Activated CD8-positive, alpha-beta memory T cell treated with anti-CD3 and anti-CD28 coated beads, Interleukin-2, amount 10 ng/mL, durations not matched to agents 7 days and 5 days (primary cell): ENCODE measurements around the gene ITGA7. TPM values are rescaled to one million over a fixed set of nuclear protein-coding genes. Genes with fewer than 3 reads are reported as not detected.

Experiments used
- ATAC-seq: fragments of 150-1000 bp; cut with Tn5 transposase; one replicate; pipeline ENCODE4 v1.10.0; 2021; ENCODE audit warnings: moderate library complexity
- CTCF ChIA-PET: fragments of 350-600 bp; sonication (Branson Sonifier 250); formaldehyde crosslinking; loops from one replicate; lab custom pipeline; 2021; ENCODE audit warnings: antibody characterized with exemption; lab: Charles Lee
- DNase-seq: peaks from one replicate; pipeline ENCODE4 v3.0.0-alpha.2; 2020
- H3K27ac Mint-ChIP-seq: one replicate; pipeline ENCODE4 v1.8.0; 2021; ENCODE audit warnings: mild to moderate bottlenecking, mixed read lengths
- H3K27me3 Mint-ChIP-seq: one replicate; pipeline ENCODE4 v1.8.0; 2021; ENCODE audit warnings: mixed read lengths
- H3K36me3 Mint-ChIP-seq: one replicate; pipeline ENCODE4 v1.8.0; 2021; ENCODE audit warnings: mild to moderate bottlenecking, mixed read lengths
- H3K4me1 Mint-ChIP-seq: one replicate; pipeline ENCODE4 v1.8.0; 2021; ENCODE audit warnings: mixed read lengths
- H3K4me3 Mint-ChIP-seq: one replicate; pipeline ENCODE4 v1.8.0; 2021; ENCODE audit warnings: mild to moderate bottlenecking, moderate library complexity, mixed read lengths
- H3K9me3 Mint-ChIP-seq: one replicate; pipeline ENCODE4 v1.8.0; 2022; ENCODE audit warnings: low read depth, mixed read lengths
- total RNA-seq, 2 experiments: library from RNA; stranded (reverse); gene quantifications; one replicate each; pipeline ENCODE4 v1.2.3, GENCODE V29; 2021

ITGA7 gene
- total RNA-seq, 2 experiments from 2014 or later: 3.7 to 4.4 TPM

DNA sequence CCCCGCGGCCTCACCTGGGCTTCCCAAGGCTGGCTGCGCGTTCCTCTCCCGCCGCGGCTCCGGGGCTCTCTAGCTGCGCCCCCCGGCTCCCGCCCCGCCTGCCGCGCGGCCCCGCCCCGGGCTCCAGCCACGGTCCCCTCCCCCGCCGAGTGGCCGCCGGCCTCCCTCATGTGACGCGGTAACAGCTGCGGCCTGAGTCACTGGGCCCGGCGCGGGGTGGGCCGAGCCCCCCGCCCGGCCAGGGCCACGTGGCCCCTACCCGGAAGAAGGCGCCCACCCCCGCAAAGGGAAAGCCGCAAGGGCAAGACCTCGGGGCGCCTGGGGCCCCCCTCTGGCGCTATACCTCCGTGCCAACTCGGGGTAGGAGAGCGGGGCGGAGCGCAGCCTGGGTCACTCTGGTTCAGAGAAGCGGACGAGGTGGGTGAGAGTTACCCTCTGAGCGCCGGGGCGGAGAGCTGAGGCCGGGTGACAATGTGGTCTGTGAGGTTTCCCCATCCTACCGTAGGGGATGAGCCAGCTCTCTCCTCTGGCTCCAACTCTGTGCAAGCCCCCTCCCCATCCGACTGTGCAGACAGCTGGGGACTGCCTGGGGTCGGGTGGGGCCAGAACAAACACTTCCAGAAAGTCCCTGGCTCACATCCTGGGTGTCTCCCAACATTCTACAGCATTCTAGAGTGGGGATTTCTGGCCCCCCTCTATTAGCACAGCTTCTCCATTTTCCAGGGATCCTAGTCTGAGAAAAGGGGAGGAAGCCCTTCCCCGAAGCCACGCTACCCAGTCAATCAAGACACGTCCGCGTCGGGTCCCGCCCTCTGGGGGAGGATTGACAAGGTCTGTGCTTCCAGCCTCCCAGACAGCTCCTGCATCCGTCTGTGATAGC is 21.5 kb upstream of the ITGA7 start, which contains the start of gene CD63:
Gene CD63 (minus strand): TSS at position 71 of the 880 bp plus-strand sequence. CDS start 668 bp downstream, outside the sequence.
- DNase-seq (peak; percentile 87), ATAC-seq (peak; percentile 69)
- CTCF ChIA-PET: interaction anchor here (0.6 to 4.9 kb wide), 15 partner anchors 9 to 493 kb away, joined by 3 to 63 read pairs (median 6); partner anchors contain the start of genes BLOC1S1, ESYT1, PA2G4 and PYM1
- H3K36me3 Mint-ChIP-seq: peaks cover 16% of the 10 kb centered on the region
- peaks cover 57% of the 10 kb centered on the region for H3K4me1 Mint-ChIP-seq
- peak within 1 kb of the TSS; percentile 92 for H3K27ac Mint-ChIP-seq
- H3K9me3 Mint-ChIP-seq: no peaks in the 10 kb centered on the region
- no peaks in the 10 kb centered on the region for H3K27me3 Mint-ChIP-seq
- H3K4me3 Mint-ChIP-seq: peak within 1 kb of the TSS; percentile 78

DNA sequence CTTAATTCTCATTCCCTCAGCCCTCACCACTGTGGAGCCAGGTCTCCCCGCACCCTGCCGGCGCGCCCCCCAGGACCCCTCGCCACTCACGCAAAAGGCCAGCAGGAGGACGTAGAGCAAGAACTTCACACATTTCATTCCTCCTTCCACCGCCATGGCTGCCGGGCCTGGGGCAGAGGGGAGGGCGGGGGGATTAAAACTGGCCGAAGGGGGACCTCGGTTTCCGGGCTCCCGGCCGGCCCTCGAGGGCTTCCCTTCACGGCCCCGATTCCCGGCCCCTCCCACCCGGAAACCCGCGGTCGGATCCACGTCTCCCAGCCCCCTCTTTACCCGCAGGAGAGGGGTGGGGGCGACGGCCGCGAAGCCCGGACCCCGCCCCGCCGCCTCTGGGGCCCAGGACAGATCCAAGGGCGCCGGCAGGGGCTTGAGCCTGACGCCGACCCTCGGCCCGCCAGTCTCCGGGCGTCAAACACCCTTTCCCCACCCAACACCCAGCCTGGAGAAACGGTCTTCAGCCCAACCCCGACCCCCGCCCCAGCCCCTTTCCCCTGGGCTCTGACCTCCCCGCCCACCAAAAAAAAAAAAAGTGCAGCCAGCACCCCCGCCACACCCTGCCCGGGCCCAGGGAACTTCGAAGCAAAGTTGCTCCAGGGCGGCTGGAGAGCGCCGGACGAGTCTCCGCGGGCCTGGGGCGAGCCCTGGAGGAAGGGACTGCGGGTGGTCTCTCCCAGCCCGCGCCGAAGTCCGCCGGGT is 20.7 kb upstream of the ITGA7 start:
- no peaks in the 10 kb centered on the region for H3K9me3 Mint-ChIP-seq
- H3K36me3 Mint-ChIP-seq: peaks cover 16% of the 10 kb centered on the region
- ATAC-seq: peak; percentile 5
- H3K4me1 Mint-ChIP-seq: peaks cover 57% of the 10 kb centered on the region
- peak overlapping the region; percentile 76 for H3K27ac Mint-ChIP-seq
- CTCF ChIA-PET: interaction anchor here (1.1 to 4.9 kb wide), 6 partner anchors 8 to 376 kb away, joined by 3 to 63 read pairs (median 14); partner anchors contain the start of genes BLOC1S1, PA2G4 and RDH5
- peak overlapping the region; percentile 78 for H3K4me3 Mint-ChIP-seq
- H3K27me3 Mint-ChIP-seq: no peaks in the 10 kb centered on the region
- DNase-seq: no peak

DNA sequence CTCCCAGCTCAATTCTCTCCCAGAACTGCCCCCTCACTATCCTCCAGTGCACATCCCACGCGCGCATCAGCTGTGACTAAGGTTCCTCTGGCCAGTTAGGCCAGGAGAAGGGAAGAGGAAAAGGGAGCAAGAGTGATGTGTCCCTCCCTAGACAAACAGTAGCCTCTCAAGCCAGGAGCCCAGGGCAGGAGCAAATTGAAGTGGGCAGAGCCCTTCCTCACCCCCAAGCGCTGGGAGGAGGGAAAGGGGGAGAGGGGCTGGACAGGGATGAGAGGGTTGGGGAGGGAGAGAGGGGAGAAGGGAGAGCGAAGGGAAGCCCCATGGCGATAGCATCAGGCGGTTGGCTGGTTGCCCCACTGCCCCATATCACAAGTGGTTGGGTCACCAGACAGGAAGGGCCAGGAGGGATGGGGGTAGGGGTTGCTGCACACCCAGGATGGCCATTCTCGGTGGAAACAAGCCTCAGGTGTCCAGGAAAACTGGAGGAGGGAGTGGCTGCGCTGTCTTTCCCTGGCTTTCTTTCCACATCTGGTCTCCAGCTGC is 20.0 kb upstream of the ITGA7 start:
- DNase-seq: no peak
- H3K4me1 Mint-ChIP-seq: peaks cover 57% of the 10 kb centered on the region
- ATAC-seq: no peak
- peak overlapping the region; percentile 78 for H3K4me3 Mint-ChIP-seq
- no peaks in the 10 kb centered on the region for H3K9me3 Mint-ChIP-seq
- H3K27ac Mint-ChIP-seq: peak overlapping the region; percentile 76
- no peaks in the 10 kb centered on the region for H3K27me3 Mint-ChIP-seq
- H3K36me3 Mint-ChIP-seq: peaks cover 16% of the 10 kb centered on the region
- CTCF ChIA-PET: interaction anchor here (4.9 kb wide), 1 partner anchor 10 kb away, joined by 63 read pairs; no protein-coding TSS in a partner anchor

DNA sequence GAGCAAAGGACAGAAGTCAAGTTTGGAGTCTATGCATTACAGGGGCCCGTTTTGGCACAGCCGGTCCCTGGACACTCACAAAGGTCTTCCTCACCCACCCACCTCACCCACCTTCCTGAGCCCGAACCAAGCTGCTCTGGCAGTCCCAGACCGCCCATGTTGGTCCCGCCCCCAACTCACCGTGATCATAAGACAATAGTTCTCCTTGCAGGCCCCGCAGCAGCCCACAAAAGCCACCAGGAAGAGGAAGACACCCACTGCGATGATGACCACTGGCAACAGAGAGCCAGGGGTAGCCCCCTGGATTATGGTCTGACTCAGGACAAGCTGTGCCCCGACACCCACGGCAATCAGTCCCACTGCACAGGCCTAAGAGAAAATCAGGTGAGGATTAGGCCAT is 19.3 kb upstream of the ITGA7 start:
- peak overlapping the region; percentile 78 for H3K4me3 Mint-ChIP-seq
- no peaks in the 10 kb centered on the region for H3K27me3 Mint-ChIP-seq
- peaks cover 52% of the 10 kb centered on the region for H3K4me1 Mint-ChIP-seq
- ATAC-seq: no peak
- H3K36me3 Mint-ChIP-seq: peaks cover 16% of the 10 kb centered on the region
- DNase-seq: no peak
- H3K27ac Mint-ChIP-seq: peak overlapping the region; percentile 76
- CTCF ChIA-PET: interaction anchor here (4.9 kb wide), 1 partner anchor 11 kb away, joined by 63 read pairs; no protein-coding TSS in a partner anchor
- H3K9me3 Mint-ChIP-seq: no peaks in the 10 kb centered on the region

DNA sequence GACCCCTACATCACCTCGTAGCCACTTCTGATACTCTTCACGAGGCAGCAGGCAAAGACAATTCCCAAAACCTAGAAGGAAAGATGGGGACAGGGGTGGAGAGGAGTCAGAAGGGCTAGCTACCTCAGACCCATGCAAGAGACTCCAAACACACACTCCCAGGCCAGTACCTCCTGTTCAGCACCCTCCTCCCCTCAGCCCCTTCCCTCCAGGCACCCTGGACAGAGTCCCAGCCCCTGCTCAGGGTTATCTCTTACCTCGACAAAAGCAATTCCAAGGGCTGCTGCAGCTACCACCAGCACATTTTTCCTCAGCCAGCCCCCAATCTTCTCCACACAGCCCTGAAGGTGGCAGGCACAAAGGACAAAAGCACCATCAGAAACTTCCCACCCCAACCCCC is 17.9 kb upstream of the ITGA7 start:
- CTCF ChIA-PET: interaction anchor here (1.2 to 11.3 kb wide), 3 partner anchors 9 to 91 kb away, joined by 4 to 233 read pairs (median 9); partner anchors contain the start of genes BLOC1S1 and SARNP
- Mint-ChIP-seq H3K27me3 (no peaks in the 10 kb centered on the region), H3K9me3 (no peaks in the 10 kb centered on the region), H3K27ac (peak overlapping the region; percentile 4), H3K4me3 (no peak overlapping the region), H3K4me1 (peaks cover 57% of the 10 kb centered on the region), H3K36me3 (peaks cover 17% of the 10 kb centered on the region)
- ATAC-seq: no peak
- no peak for DNase-seq

DNA sequence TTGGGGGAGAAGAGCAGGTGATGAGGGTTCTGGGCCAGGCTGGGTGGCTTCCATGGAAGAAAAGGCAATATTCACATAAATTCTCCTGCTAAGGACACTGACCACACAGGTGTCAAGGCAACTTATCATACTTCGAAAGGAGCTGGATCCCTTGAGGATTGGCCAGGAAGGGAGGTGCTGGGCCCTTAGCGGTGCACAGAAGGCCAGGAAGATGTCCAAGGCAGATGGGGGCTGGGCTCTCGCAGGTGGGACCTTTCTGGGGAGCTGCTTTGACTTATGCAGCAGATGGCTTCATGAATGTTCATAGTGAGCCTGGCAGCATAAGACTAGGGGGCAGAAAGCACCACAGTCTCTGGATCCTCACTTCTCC is 17.2 kb upstream of the ITGA7 start:
- CTCF ChIA-PET: interaction anchor here (1.0 to 11.3 kb wide), 6 partner anchors 9 to 297 kb away, joined by 3 to 233 read pairs (median 4); partner anchors contain the start of genes BLOC1S1 and SARNP
- no peak for DNase-seq
- Mint-ChIP-seq H3K36me3 (peaks cover 17% of the 10 kb centered on the region), H3K27ac (peak overlapping the region; percentile 12), H3K9me3 (no peaks in the 10 kb centered on the region), H3K4me3 (no peak overlapping the region), H3K4me1 (peaks cover 57% of the 10 kb centered on the region), H3K27me3 (no peaks in the 10 kb centered on the region)
- ATAC-seq: no peak

DNA sequence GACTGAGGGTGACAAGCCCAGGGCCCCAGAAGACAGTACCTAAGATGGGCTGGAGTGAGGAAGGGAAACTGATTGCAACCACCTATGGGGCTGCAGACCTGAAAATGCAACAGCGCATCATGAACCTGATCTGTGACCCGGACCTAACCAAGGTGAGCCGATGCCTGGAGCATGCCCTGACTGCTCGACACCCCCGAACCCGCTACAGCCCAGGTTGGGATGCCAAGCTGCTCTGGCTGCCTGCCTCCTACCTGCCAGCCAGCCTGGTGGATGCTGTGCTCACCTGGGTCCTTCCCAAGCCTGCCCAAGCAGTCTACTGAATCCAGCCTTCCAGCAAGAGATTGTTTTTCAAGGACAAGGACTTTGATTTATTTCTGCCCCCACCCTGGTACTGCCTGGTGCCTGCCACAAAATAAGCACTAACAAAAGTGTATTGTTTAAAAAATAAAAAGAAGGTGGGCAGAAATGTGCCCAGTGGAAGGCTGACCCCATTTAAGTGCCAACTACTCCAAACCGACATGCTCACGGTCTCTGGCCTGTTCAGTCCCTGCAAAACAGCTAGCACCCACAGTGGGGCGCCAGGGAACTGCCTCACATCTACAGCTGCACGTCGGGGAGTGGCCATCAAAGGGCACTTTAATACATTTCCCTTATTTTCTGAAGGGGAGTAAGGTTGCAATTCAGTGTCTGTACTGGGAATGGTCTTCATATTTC is 16.7 kb upstream of the ITGA7 start:
- Mint-ChIP-seq H3K9me3 (no peaks in the 10 kb centered on the region), H3K4me1 (peaks cover 57% of the 10 kb centered on the region), H3K36me3 (peaks cover 17% of the 10 kb centered on the region), H3K27me3 (no peaks in the 10 kb centered on the region), H3K4me3 (no peak overlapping the region), H3K27ac (peak overlapping the region; percentile 12)
- ATAC-seq (peak; percentile 35), DNase-seq (peak; percentile 85)
- CTCF ChIA-PET: interaction anchor here (1.0 to 11.3 kb wide), 6 partner anchors 8 to 297 kb away, joined by 3 to 233 read pairs (median 4); partner anchors contain the start of gene BLOC1S1

DNA sequence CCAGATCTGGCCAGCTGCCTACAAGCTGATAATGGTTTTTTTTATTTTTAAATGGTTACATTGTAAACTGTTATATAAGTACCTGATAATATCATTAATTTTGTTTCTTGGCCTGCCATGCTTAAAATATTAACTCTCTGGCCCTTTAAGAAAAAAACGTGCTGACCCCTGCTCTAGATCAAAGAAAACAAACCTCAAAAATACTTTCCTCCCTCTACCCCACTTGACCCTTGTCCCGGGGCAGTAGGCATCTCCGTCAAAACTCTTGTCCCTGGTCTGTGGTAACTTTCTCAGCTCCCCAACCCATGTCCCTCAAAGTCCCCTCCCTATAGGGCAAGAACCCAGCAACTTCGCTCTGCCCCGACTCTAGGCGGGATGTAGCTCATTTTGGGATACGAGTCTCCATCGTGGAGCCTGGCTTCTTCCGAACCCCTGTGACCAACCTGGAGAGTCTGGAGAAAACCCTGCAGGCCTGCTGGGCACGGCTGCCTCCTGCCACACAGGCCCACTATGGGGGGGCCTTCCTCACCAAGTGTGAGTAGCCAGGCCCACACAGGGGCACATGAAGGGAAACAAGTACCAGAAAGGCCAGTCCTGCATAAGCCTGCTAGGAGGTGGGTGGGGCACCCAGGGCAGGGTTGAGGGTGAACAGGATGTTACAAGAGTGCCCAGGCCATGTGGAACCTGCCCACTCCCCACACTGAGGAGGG is 16.0 kb upstream of the ITGA7 start:
- peaks cover 17% of the 10 kb centered on the region for H3K36me3 Mint-ChIP-seq
- peak overlapping the region; percentile 18 for H3K27ac Mint-ChIP-seq
- H3K27me3 Mint-ChIP-seq: no peaks in the 10 kb centered on the region
- peaks cover 63% of the 10 kb centered on the region for H3K4me1 Mint-ChIP-seq
- CTCF ChIA-PET: interaction anchor here (1.4 to 11.3 kb wide), 4 partner anchors 13 to 77 kb away, joined by 3 to 233 read pairs (median 4); no protein-coding TSS in a partner anchor
- no peak overlapping the region for H3K4me3 Mint-ChIP-seq
- ATAC-seq (no peak), DNase-seq (no peak)
- H3K9me3 Mint-ChIP-seq: no peaks in the 10 kb centered on the region

DNA sequence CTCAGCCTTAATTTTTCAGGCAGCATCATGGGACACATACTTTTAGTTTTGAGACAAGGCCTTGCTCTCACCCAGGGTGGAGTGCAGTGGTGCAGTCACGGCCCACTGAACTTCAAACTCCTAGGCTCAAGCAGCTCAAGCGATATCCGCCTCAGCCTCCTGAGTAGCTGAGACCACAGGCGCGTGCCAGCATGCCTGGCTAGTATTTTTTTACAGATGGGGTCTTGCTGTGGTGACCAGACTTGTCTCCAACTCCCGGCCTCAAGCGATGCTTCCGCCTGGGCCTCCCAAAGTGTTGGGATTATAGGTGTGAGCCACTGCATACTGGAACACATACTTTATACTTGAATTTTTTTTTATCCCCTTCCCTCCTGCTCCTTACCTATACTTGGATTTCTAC is 15.2 kb upstream of the ITGA7 start:
- Mint-ChIP-seq H3K4me1 (peaks cover 70% of the 10 kb centered on the region), H3K27me3 (no peaks in the 10 kb centered on the region), H3K9me3 (no peaks in the 10 kb centered on the region), H3K36me3 (peaks cover 22% of the 10 kb centered on the region), H3K4me3 (no peak overlapping the region), H3K27ac (no peak overlapping the region)
- ATAC-seq (no peak), DNase-seq (no peak)
- CTCF ChIA-PET: interaction anchor here (1.4 to 11.3 kb wide), 4 partner anchors 14 to 76 kb away, joined by 3 to 233 read pairs (median 4); no protein-coding TSS in a partner anchor

DNA sequence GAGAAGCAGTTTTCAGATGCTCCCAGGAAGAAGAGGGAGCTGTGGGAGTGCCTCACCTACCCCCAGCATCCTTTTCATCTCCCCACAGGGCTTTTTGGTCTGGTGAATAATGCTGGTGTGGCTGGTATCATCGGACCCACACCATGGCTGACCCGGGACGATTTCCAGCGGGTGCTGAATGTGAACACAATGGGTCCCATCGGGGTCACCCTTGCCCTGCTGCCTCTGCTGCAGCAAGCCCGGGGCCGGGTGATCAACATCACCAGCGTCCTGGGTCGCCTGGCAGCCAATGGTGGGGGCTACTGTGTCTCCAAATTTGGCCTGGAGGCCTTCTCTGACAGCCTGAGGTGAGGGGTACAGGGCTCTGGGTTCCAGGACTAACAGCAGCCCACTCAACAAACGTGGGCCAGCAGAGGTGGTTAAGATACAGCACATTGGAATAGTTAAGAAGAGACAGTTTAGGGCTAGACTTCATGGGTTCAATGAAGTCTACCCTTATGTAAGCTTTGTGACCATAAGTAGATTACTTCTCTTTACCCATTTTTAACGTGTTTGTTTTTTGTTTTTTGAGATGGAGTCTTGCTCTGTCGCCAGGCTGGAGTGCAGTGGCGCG is 14.0 kb upstream of the ITGA7 start:
- Mint-ChIP-seq H3K27me3 (no peaks in the 10 kb centered on the region), H3K4me1 (peaks cover 69% of the 10 kb centered on the region), H3K9me3 (no peaks in the 10 kb centered on the region), H3K4me3 (no peak overlapping the region), H3K36me3 (peaks cover 21% of the 10 kb centered on the region), H3K27ac (no peak overlapping the region)
- ATAC-seq (no peak), DNase-seq (no peak)
- CTCF ChIA-PET: interaction anchor here (1.0 to 11.3 kb wide), 4 partner anchors 8 to 65 kb away, joined by 3 to 233 read pairs (median 12); partner anchors contain the start of gene CD63

DNA sequence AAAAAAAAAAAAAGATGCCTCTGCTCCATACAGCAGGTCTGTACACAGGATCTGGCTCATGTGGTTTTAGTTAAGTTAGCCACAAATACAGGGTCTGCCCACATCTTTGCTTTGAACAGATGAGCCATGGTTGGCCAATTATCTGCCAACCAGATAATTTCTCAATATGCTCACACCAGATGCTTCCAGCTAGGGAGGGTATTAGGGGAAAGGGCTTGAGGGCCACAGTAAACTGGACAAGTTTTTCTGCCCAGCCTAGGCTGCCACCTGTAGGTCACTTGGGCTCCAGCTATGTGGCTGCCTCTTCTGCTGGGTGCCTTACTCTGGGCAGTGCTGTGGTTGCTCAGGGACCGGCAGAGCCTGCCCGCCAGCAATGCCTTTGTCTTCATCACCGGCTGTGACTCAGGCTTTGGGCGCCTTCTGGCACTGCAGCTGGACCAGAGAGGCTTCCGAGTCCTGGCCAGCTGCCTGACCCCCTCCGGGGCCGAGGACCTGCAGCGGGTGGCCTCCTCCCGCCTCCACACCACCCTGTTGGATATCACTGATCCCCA is 13.3 kb upstream of the ITGA7 start:
- H3K27me3 Mint-ChIP-seq: no peaks in the 10 kb centered on the region
- CTCF ChIA-PET: interaction anchor here (1.0 to 11.3 kb wide), 5 partner anchors 9 to 205 kb away, joined by 3 to 233 read pairs (median 4); partner anchors contain the start of gene CD63
- H3K4me1 Mint-ChIP-seq: peaks cover 66% of the 10 kb centered on the region
- no peak overlapping the region for H3K4me3 Mint-ChIP-seq
- no peaks in the 10 kb centered on the region for H3K9me3 Mint-ChIP-seq
- DNase-seq (peak; percentile 65), ATAC-seq (peak; percentile 10)
- H3K36me3 Mint-ChIP-seq: peaks cover 16% of the 10 kb centered on the region
- H3K27ac Mint-ChIP-seq: peak overlapping the region; percentile 49
